HG03060 (cell line): ENCODE data around the gene MBD5.
A peak's percentile ranks its signal among the peaks of the same experiment; 100 is the strongest.

Source experiments
- ATAC-seq: cut with Tn5 transposase; IDR thresholded peaks from one replicate; pipeline ENCODE4 v1.9.1; 2021; ENCODE audit warnings: low read depth, moderate number of reproducible peaks; ENCODE audit not compliant: unreplicated experiment

MBD5 gene

GRCh38 chr2:148022351-148022750 lies 1.5 kb downstream of the MBD5 start:
- no peak for ATAC-seq

- no peak for ATAC-seq
These were observed 2.0 kb downstream of the MBD5 start for GRCh38 chr2:148022882-148023281.

- no peak for ATAC-seq
These were observed 3.0 kb downstream of the MBD5 start for GRCh38 chr2:148023861-148024260.

GRCh38 chr2:148026573-148026972 lies 5.7 kb downstream of the MBD5 start:
- no peak for ATAC-seq

GRCh38 chr2:148027822-148028221 lies 6.9 kb downstream of the MBD5 start:
- no peak for ATAC-seq

GRCh38 chr2:148028781-148029180 lies 7.9 kb downstream of the MBD5 start:
- ATAC-seq = no peak

- no peak for ATAC-seq
These were observed 10.3 kb downstream of the MBD5 start for GRCh38 chr2:148031152-148031551.

- no peak for ATAC-seq
These were observed 11.3 kb downstream of the MBD5 start for GRCh38 chr2:148032215-148032614.

GRCh38 chr2:148039783-148040182 lies 18.9 kb downstream of the MBD5 start:
- ATAC-seq = no peak

- peak; percentile 90 for ATAC-seq
These were observed 21.3 kb downstream of the MBD5 start for GRCh38 chr2:148042219-148042618.

- no peak for ATAC-seq
These were observed 23.4 kb downstream of the MBD5 start for GRCh38 chr2:148044322-148044721.

GRCh38 chr2:148046802-148047201 lies 25.9 kb downstream of the MBD5 start:
- ATAC-seq = no peak

GRCh38 chr2:148048475-148049221 lies 27.8 kb downstream of the MBD5 start:
- ATAC-seq = peak; percentile 53

GRCh38 chr2:148049284-148049683 lies 28.4 kb downstream of the MBD5 start:
- ATAC-seq = no peak

GRCh38 chr2:148052687-148053086 lies 31.8 kb downstream of the MBD5 start:
- no peak for ATAC-seq

GRCh38 chr2:148058641-148059040 lies 37.8 kb downstream of the MBD5 start:
- ATAC-seq = no peak

- no peak for ATAC-seq
These were observed 42.7 kb downstream of the MBD5 start for GRCh38 chr2:148063633-148064032.

- no peak for ATAC-seq
These were observed 45.0 kb downstream of the MBD5 start for GRCh38 chr2:148065936-148066335.

- ATAC-seq = no peak
These were observed 46.9 kb downstream of the MBD5 start for GRCh38 chr2:148067801-148068200.

- no peak for ATAC-seq
These were observed 50.5 kb downstream of the MBD5 start for GRCh38 chr2:148071351-148071750.

GRCh38 chr2:148096012-148096411 lies 75.1 kb downstream of the MBD5 start:
- ATAC-seq = no peak

GRCh38 chr2:148102641-148103040 lies 81.8 kb downstream of the MBD5 start:
- ATAC-seq = no peak

- no peak for ATAC-seq
These were observed 83.1 kb downstream of the MBD5 start for GRCh38 chr2:148103946-148104345.
